Measurements from ENCODE around the gene ITPK1.

Gene ITPK1

GRCh38 chr14:92958373-92959188 lies 157.1 kb downstream of the ITPK1 start:
- no peak overlapping the region for H3K27ac ChIP-seq
- no peak for TF ChIP-seq CTCF (conservative IDR thresholded peaks at IDR 0.05)
- no peak for TF ChIP-seq ZFX (IDR thresholded peaks at IDR 0.05)

- H3K27ac ChIP-seq, result no peak overlapping the region
- TF ChIP-seq ZFX (IDR thresholded peaks at IDR 0.05) (no peak), CTCF (conservative IDR thresholded peaks at IDR 0.05) (no peak)
Measured at GRCh38 chr14:92956961-92957360, 158.8 kb downstream of the ITPK1 start.

- TF ChIP-seq ZFX (IDR thresholded peaks at IDR 0.05) (no peak), CTCF (conservative IDR thresholded peaks at IDR 0.05) (no peak)
- H3K27ac ChIP-seq, result no peak overlapping the region
Measured at GRCh38 chr14:92955381-92955780, 160.3 kb downstream of the ITPK1 start.

- TF ChIP-seq CTCF (conservative IDR thresholded peaks at IDR 0.05) (no peak), ZFX (IDR thresholded peaks at IDR 0.05) (no peak)
Measured at GRCh38 chr14:92954933-92955332, 160.8 kb downstream of the ITPK1 start.

GRCh38 chr14:92953526-92953925 lies 162.2 kb downstream of the ITPK1 start:
- H3K27ac ChIP-seq, result no peak overlapping the region
- no peak for TF ChIP-seq ZFX (IDR thresholded peaks at IDR 0.05)
- TF ChIP-seq CTCF (conservative IDR thresholded peaks at IDR 0.05), result no peak

More at GRCh38 chr14:92954933-92955332, 160.8 kb downstream of the ITPK1 start:
- H3K27ac ChIP-seq, result no peak overlapping the region

GRCh38 chr14:92952481-92953298 lies 163.0 kb downstream of the ITPK1 start:
- peak overlapping the region; percentile 3; the same call in 1 of the 2 replicates for H3K27ac ChIP-seq
- no peak for TF ChIP-seq CTCF (conservative IDR thresholded peaks at IDR 0.05)
- no peak for TF ChIP-seq ZFX (IDR thresholded peaks at IDR 0.05)
